SH-SY5Y (cell line): ENCODE data around the gene GOLPH3L.

Experiments used
- GATA2 ChIP-seq: IDR thresholded peaks from 2 replicates; pipeline ENCODE4 v1.6.1; 2011; ENCODE audit warnings: mild to moderate bottlenecking, low read depth, low read length
- GATA3 ChIP-seq: IDR thresholded peaks from 2 replicates; pipeline ENCODE4 v1.6.1; 2011; ENCODE audit warnings: low read depth, mild to moderate bottlenecking, low read length, moderate library complexity

DNA sequence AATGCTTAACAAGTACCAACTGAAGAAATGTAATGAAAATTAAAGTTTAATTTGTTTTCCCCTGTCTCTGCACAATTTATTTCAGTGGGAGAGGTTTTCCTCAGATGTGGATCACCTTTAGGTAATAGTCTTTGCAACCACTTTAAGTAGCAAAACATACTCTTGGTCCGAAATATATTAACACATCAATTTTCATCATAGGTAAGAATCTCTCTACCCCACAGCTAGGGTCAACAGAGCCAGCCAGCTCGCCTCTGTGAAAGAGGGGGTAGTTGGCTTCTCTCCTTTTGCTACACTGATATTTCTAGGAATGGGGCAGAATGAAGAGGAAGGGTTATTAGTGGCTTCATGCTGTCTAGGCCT, 92.7 kb downstream of the GOLPH3L start:
- TF ChIP-seq GATA3 (no peak), GATA2 (no peak)
